SH-SY5Y (cell line): Measurements from ENCODE around the gene GAK.

Source experiments
- GATA2 ChIP-seq: IDR thresholded peaks from 2 replicates; pipeline ENCODE4 v1.6.1; 2011; ENCODE audit warnings: mild to moderate bottlenecking, low read depth, low read length
- GATA3 ChIP-seq: IDR thresholded peaks from 2 replicates; pipeline ENCODE4 v1.6.1; 2011; ENCODE audit warnings: low read depth, mild to moderate bottlenecking, low read length, moderate library complexity

GRCh38 chr4:813900-814299 lies 118.2 kb downstream of the GAK start:
- no peak for TF ChIP-seq GATA2
- TF ChIP-seq GATA3, result no peak
